Activated naive CD8-positive, alpha-beta T cell (primary cell): Measurements from ENCODE around the gene ARID4B.

Source experiments
- H3K27ac Mint-ChIP-seq: one replicate; pipeline ENCODE4 v1.8.0; 2021; ENCODE audit warnings: mixed read lengths
- H3K27me3 Mint-ChIP-seq: one replicate; pipeline ENCODE4 v1.8.0; 2021; ENCODE audit warnings: mixed read lengths
- H3K36me3 Mint-ChIP-seq: one replicate; pipeline ENCODE4 v1.8.0; 2021; ENCODE audit warnings: mixed read lengths
- H3K4me1 Mint-ChIP-seq: one replicate; pipeline ENCODE4 v1.8.0; 2021; ENCODE audit warnings: low read depth, mixed read lengths
- H3K4me3 Mint-ChIP-seq: one replicate; pipeline ENCODE4 v1.8.0; 2021; ENCODE audit warnings: mild to moderate bottlenecking, mixed read lengths
- H3K9me3 Mint-ChIP-seq: one replicate; pipeline ENCODE4 v1.8.0; 2021; ENCODE audit warnings: low read depth, mixed read lengths

Gene ARID4B

DNA sequence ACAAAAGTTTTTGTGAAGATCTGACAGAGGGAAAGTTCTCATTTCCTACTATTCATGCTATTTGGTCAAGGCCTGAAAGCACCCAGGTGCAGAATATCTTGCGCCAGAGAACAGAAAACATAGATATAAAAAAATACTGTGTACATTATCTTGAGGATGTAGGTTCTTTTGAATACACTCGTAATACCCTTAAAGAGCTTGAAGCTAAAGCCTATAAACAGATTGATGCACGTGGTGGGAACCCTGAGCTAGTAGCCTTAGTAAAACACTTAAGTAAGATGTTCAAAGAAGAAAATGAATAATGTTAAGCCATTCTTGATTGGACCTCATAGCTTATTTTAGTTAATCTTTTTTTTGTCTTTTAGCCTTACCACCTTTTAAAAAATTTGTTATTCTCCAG is 14.5 kb upstream of the ARID4B start:
- Mint-ChIP-seq H3K27ac (peak overlapping the region; percentile 41), H3K4me1 (peaks cover 11% of the 10 kb centered on the region), H3K36me3 (peaks cover 11% of the 10 kb centered on the region), H3K4me3 (no peak overlapping the region), H3K27me3 (no peaks in the 10 kb centered on the region), H3K9me3 (no peaks in the 10 kb centered on the region)

DNA sequence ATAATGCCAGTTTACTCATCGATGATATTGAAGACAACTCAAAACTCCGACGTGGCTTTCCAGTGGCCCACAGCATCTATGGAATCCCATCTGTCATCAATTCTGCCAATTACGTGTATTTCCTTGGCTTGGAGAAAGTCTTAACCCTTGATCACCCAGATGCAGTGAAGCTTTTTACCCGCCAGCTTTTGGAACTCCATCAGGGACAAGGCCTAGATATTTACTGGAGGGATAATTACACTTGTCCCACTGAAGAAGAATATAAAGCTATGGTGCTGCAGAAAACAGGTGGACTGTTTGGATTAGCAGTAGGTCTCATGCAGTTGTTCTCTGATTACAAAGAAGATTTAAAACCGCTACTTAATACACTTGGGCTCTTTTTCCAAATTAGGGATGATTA is 14.1 kb upstream of the ARID4B start:
- Mint-ChIP-seq H3K27ac (peak overlapping the region; percentile 16), H3K36me3 (peaks cover 11% of the 10 kb centered on the region), H3K9me3 (no peaks in the 10 kb centered on the region), H3K27me3 (no peaks in the 10 kb centered on the region), H3K4me1 (peaks cover 14% of the 10 kb centered on the region), H3K4me3 (no peak overlapping the region)

DNA sequence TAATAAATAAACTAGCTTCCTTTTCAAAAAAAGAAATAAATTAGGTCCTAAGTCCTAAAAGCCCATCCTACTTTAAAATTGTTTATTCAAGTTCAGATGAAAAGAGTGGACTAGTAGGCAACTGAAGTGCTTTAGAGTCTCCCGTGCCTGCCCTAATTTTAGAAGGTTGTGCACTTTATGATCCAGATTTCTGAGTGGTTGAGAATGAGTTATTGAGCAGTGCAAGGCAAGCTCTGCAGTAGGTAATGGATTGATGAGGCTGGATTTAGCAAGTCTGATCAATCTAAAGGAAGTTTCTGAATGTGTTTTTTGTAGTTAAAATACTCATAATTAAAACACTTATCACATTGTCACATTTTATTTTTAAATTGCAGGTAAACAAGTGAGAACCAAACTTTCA is 13.4 kb upstream of the ARID4B start:
- peaks cover 11% of the 10 kb centered on the region for H3K36me3 Mint-ChIP-seq
- no peak overlapping the region for H3K4me3 Mint-ChIP-seq
- peaks cover 20% of the 10 kb centered on the region for H3K4me1 Mint-ChIP-seq
- H3K9me3 Mint-ChIP-seq = no peaks in the 10 kb centered on the region
- peak overlapping the region; percentile 34 for H3K27ac Mint-ChIP-seq
- no peaks in the 10 kb centered on the region for H3K27me3 Mint-ChIP-seq

DNA sequence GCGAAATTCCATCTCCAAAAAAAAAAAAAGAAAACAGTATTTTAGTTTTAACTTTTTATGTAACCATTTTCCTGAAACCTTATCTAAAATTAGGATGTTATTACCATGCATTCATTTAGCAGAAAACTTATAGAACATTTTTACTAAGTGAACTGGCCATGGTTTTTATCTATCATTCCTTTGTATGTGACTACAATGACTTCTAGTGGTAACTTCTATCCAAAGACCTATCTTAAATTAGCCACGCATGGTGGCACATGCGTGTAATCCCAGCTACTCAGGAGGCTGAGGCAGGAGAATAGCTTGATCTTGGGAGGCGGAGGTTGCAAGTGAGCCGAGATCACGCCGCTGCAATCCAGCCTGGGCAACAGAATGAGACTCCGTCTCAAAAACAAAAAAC is 11.8 kb upstream of the ARID4B start:
- peaks cover 5% of the 10 kb centered on the region for H3K36me3 Mint-ChIP-seq
- no peaks in the 10 kb centered on the region for H3K27me3 Mint-ChIP-seq
- no peak overlapping the region for H3K4me3 Mint-ChIP-seq
- H3K27ac Mint-ChIP-seq = no peak overlapping the region
- H3K9me3 Mint-ChIP-seq = no peaks in the 10 kb centered on the region
- H3K4me1 Mint-ChIP-seq = peaks cover 24% of the 10 kb centered on the region

DNA sequence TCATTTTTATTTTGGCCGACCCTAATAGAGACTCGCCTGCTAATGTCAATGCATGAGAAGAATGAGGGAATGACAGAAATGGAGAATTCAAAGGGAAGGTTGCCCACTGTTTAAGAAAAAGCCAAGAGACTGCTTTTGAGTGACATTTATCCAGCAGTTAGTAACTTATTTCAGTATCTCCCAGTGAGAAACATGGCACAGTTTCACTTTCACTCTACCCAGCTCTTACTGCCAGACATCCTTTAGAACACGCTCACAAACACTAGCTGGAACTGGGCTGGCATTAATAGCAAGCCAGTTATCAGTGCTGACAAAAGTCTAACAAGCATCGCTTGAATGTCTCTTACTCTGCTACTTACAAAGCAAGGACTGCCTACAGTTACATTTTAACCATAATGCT is 8.9 kb upstream of the ARID4B start:
- Mint-ChIP-seq H3K9me3 (no peaks in the 10 kb centered on the region), H3K4me3 (peak overlapping the region; percentile 25), H3K27me3 (no peaks in the 10 kb centered on the region), H3K27ac (peak overlapping the region; percentile 73), H3K36me3 (no peaks in the 10 kb centered on the region), H3K4me1 (peaks cover 34% of the 10 kb centered on the region)

DNA sequence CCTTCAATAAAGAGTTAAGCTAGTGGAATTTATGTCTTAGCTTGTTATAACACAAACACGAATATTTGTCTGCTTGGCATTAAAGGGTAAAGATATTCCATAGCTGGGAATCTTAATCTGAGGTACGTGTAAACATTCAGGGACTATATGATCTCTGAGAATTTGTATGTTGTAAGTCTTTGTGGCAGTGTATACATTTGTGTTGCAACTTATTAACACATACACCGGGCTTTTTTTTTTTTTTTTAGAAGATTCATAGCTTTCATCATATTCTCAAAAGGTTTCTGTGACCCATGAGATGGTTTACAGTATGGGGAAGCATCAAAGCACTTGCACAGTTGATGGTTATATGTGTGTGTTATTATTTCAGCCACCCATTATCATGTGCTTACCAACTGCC is 3.4 kb upstream of the ARID4B start:
- Mint-ChIP-seq H3K27ac (no peak overlapping the region), H3K36me3 (peaks cover 3% of the 10 kb centered on the region), H3K4me1 (peaks cover 29% of the 10 kb centered on the region), H3K9me3 (no peaks in the 10 kb centered on the region), H3K27me3 (no peaks in the 10 kb centered on the region), H3K4me3 (no peak overlapping the region)

DNA sequence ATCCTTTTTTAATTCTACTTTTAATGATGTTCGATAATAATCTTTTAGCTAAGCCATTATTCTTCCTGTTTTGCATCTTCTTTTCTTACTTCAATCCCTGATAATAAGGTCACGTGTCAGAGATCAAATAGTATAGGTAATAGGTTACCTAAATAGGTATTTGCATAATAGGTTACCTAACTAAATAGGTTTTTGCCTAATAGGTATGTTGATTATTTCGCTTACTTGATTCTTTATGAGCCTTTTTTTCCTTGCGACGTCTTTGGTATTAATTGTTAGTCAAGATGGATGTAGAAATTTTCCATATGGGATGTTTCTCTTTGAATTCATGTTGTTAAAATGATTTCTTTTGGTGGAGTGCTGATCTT is 2.9 kb upstream of the ARID4B start:
- Mint-ChIP-seq H3K36me3 (peaks cover 3% of the 10 kb centered on the region), H3K9me3 (no peaks in the 10 kb centered on the region), H3K4me3 (no peak overlapping the region), H3K27me3 (no peaks in the 10 kb centered on the region), H3K4me1 (peaks cover 29% of the 10 kb centered on the region), H3K27ac (no peak overlapping the region)

DNA sequence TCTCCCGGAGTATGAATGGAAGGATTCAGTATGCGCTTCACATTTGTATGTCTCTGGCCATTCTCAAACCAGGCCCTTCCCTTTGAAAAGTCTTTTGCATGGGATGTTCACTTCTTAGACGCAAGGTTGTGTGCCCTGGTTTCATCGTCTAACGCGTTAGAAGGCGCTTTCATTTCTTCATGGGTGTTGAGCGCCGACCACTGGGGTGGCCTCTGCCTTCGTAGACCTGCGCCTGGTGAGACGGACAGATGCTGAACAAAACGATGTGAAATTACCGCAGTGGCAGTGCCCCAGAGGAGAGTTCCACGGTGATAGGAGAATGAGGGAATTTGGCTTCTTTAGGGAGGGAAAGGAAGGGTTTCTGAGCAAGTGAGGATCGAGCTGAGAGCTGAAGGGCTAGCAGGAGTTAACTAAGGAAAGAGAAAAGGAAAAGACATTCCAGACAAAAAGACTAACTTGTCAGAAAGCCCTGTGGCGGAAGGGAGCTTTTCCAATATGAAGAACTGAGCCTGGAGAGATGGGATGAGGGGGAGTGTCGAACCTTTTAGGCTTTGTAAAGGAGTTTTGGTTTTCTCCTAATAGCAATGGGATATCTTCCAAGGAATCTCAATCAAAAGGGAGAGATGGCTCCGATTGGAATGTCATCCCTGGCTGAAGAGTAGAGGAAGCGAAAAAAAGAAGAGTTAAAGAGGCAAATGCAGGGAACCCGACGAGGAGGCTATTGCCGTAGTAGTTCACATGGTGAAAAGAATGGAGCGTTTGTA is 1.3 kb upstream of the ARID4B start:
- no peak overlapping the region for H3K27ac Mint-ChIP-seq
- H3K4me3 Mint-ChIP-seq = no peak overlapping the region
- peaks cover 33% of the 10 kb centered on the region for H3K4me1 Mint-ChIP-seq
- H3K27me3 Mint-ChIP-seq = no peaks in the 10 kb centered on the region
- H3K9me3 Mint-ChIP-seq = no peaks in the 10 kb centered on the region
- H3K36me3 Mint-ChIP-seq = peaks cover 3% of the 10 kb centered on the region

DNA sequence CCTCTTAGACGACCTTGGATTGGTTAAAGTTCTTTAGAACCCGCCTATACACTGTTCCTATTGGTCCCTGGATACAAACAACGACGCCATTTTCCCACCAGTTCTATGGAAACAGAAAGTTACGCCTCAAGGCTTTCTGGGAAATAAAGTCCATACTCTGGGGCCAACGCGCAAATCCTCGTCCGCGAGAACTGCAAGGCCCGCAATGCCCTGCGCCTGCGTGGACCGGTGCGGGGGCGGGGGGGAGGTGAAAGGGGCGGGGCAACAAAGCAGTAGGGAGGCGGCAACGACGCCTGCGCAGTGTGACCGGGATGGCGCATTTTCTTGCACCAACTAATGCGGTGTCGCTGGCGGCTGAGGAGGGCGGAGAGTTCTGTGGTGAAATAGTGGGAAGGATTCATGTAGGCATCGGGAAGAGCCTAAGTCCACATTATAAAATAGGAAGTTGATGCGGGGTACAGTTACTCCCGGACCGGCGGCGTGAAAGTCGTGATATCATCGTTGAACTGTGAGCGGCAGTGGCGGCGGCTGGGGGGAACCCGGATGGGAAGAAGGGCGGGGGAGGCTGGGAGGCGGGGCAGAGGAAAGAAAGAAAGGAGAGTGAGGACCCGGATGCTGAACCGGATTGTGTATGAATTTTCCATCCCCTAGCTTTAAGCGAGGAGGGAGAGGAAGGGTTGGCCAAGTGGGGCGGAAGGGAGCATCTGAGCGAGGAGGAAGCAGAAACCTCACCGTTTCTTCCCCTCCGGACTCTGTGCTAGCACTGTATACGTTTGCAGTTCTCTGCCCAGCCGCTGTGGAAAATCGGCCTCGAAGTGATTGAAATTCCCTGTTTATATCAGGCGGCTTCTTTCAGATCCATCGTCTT is 526 bp upstream of the ARID4B start, which contains the start of gene GGPS1:
TSS of gene GGPS1 (plus strand) at position 300 of the 868 bp plus-strand sequence. CDS start 6,695 bp downstream, outside the sequence.
- Mint-ChIP-seq H3K27ac (peak within 1 kb of the TSS; percentile 86), H3K27me3 (no peaks in the 10 kb centered on the region), H3K9me3 (no peaks in the 10 kb centered on the region), H3K4me3 (no peak within 1 kb of the TSS), H3K4me1 (peaks cover 31% of the 10 kb centered on the region), H3K36me3 (peaks cover 3% of the 10 kb centered on the region)

DNA sequence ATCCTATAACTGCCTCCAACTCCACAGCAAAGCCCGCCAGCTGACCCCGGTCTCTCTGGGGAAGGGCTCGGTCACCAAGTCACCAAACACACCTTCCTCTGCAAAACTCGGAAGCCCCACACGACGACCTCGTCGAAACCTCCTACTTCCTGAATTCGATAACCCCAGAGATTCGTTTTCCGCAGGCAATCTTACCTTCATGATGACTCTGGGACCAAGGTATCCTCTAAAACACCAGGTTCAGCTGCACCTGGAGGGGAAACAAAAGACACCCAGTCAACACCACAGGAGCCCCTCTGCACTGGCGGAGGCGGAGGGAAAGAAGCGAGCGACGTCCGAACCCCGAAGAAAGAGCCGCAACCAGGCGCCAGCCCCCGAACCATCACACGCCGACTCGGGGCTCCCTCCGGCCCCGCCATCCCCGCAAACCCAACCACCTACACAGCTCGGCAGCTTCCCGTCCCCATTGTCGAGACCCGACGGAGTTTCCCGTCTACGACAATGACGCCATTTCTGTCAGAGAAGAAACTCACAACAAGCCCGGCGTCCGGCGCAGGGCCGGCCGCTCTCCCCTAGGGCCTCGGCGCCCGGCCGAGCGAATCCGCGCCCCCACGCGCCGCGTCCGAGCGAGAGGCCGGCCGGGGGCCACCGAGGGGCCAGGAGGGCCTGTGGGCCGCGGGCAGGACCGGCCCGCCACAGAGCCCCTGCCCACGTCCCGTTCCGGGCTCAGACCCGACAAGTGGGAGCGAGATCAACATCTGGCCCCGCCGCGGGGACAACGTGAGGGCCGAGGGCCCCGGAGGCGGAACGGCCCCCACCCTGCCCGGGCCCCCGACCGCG is 1.0 kb downstream of the ARID4B start:
- no peaks in the 10 kb centered on the region for H3K27me3 Mint-ChIP-seq
- H3K4me1 Mint-ChIP-seq = peaks cover 39% of the 10 kb centered on the region
- H3K36me3 Mint-ChIP-seq = peaks cover 8% of the 10 kb centered on the region
- peak overlapping the region; percentile 92 for H3K27ac Mint-ChIP-seq
- H3K4me3 Mint-ChIP-seq = peak overlapping the region; percentile 96
- H3K9me3 Mint-ChIP-seq = no peaks in the 10 kb centered on the region

DNA sequence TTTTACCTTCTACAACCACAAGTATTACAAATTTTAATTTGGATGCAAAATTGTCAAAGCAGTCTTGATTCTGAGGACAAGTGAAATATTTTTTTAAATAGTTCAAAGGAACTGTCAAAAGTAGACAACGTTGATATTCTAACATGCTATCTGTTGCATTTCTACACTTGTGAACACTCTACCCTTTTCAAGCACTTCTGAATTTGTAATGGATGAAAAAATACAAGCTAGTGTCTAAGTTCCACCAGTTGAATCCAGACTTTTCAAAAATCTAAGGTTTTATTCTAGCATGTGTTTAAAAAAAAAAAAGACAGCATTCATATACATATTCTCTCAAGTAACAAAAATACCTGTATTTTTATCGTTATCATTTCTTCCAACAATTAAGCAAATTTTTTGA is 2.1 kb downstream of the ARID4B start:
- H3K36me3 Mint-ChIP-seq = peaks cover 8% of the 10 kb centered on the region
- H3K4me1 Mint-ChIP-seq = peaks cover 50% of the 10 kb centered on the region
- H3K27me3 Mint-ChIP-seq = no peaks in the 10 kb centered on the region
- no peaks in the 10 kb centered on the region for H3K9me3 Mint-ChIP-seq
- H3K27ac Mint-ChIP-seq = peak overlapping the region; percentile 92
- peak overlapping the region; percentile 96 for H3K4me3 Mint-ChIP-seq

DNA sequence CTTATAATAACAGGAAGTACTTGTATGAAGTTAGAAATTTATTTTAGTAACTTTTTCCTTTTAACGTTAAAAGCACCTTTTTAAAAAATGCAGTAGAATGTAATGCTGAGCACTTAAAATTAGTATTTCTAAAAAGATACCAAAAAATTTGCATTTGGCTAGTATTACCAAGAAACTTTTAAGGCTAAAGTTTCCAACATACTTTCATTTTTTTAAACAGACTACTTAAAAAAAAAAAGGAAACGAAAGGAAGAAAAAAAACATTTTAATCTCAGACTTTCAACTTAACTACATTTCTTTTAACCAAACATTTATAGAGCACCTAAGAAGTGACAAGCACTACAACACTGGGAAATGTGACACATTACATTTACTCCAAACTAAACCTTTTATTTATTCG is 2.8 kb downstream of the ARID4B start:
- Mint-ChIP-seq H3K4me3 (peak overlapping the region; percentile 96), H3K4me1 (peaks cover 57% of the 10 kb centered on the region), H3K27ac (peak overlapping the region; percentile 92), H3K9me3 (no peaks in the 10 kb centered on the region), H3K36me3 (peaks cover 11% of the 10 kb centered on the region), H3K27me3 (no peaks in the 10 kb centered on the region)

DNA sequence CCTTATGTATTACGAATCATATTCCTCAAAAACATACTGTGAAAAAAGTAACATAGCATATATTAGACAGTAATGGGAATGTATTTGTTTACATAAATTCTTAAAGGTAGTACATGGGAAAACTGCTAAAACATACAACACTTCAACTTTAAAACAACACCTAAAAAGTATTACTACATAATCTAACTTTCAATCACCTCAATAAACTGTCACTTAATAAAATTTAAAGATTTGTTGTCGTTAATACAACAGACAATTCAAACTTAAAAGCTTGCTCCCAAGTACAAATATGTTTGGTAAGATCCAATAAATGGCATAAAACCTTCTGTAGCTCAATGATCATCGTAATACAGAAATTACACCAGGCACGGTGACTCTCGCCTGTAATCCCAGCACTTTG is 3.7 kb downstream of the ARID4B start:
- Mint-ChIP-seq H3K9me3 (no peaks in the 10 kb centered on the region), H3K27me3 (no peaks in the 10 kb centered on the region), H3K4me3 (peak overlapping the region; percentile 96), H3K4me1 (peaks cover 64% of the 10 kb centered on the region), H3K27ac (peak overlapping the region; percentile 92), H3K36me3 (peaks cover 11% of the 10 kb centered on the region)

DNA sequence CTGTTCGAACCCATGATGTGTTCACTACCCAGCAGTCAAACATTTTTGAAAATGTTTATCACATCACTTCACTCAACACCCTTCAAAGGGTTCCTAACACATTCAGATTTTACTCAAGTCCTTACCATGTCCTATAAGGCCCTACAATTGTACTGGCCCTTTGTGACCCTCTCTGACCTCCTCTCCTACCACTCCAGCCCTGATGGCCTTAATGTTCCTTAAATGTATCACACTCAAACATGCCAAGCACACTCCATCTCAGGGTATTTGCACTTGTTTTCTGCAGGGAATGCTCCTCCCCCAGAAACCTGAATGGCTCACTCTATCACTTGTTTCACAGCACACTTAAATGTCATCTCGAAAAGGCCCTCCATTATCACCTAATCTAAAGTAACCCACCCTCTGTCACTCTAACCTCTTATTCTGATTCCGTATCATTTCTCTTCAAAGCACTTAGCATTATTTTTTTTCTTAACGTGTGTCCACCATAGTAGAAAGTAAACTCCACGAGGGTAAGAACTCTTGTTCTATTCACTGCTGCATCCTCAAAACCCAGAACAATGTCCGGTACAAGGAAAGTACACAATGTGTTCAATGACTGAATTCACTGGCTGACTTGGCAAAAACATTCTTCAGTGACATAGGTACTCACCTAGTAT is 7.3 kb downstream of the ARID4B start:
- Mint-ChIP-seq H3K27ac (peak overlapping the region; percentile 93), H3K4me3 (peak overlapping the region; percentile 14), H3K4me1 (peaks cover 79% of the 10 kb centered on the region), H3K9me3 (no peaks in the 10 kb centered on the region), H3K27me3 (no peaks in the 10 kb centered on the region), H3K36me3 (peaks cover 16% of the 10 kb centered on the region)
